ENCODE results near the gene CRTAP. TPM values are rescaled to one million over a fixed set of nuclear protein-coding genes. Genes with fewer than 3 reads are reported as not detected.
A peak's percentile ranks its signal among the peaks of the same experiment; 100 is the strongest.

CRTAP gene
- total and polyA plus RNA-seq, 11 donors: 16.1 to 148 (median 80.7) TPM

DNA sequence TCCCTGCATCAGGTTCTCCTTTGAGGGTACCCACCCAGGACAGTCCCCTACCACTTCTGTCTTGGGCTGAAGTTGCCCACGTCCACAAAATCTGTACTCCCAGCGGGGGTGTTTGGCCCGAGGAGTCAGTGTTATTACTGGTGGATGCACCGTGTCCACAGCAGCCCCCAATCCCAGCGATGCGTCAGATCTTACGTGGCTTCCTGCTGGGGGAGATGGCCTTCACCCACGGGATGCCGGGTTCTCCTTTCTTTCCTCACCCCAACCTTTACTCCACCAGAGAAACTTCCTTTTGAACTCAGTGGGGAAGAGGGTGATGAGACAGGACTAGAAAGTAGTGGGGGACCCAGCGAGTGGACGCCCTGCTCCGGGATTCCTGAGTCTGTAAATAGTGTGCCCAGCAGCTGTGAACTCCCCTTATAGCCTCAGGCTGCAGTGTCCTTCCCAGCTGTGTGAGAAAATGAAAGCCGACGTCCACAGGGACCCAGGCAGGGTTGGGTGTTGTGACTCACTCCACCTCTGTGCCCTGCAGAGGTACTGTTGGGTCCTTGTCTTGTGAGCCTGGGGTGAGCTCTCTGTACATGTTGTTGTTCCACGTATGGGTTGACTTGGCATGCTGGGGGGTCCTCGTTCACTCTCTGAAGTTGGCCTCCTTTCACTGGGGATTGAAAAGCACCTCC, 31.5 kb downstream of the CRTAP start:
- H3K27ac ChIP-seq: no peak overlapping the region
- H3K9me3 ChIP-seq: no peaks in the 10 kb centered on the region
- H3K36me3 ChIP-seq: peaks cover 0 to 44% (median 33%) of the 10 kb centered on the region in 9 donors
- H3K4me1 ChIP-seq: peaks cover 0 to 20% (median 0%) of the 10 kb centered on the region in 12 donors
- no peak overlapping the region for H3K4me3 ChIP-seq
- 94 to 96% (median 95%) methylated on average over 16 of the region's 16 CpGs for WGBS, 4 donors
- no peak for ATAC-seq
- no peaks in the 10 kb centered on the region for H3K27me3 ChIP-seq
- intact Hi-C loops (cut with DNase I): loop anchor here in 1 of 10 donors (5.0 kb wide), 1 partner anchor 227 kb away; no protein-coding TSS in a partner anchor
- DNase-seq: no peak
- TF ChIP-seq, protein P1, sequence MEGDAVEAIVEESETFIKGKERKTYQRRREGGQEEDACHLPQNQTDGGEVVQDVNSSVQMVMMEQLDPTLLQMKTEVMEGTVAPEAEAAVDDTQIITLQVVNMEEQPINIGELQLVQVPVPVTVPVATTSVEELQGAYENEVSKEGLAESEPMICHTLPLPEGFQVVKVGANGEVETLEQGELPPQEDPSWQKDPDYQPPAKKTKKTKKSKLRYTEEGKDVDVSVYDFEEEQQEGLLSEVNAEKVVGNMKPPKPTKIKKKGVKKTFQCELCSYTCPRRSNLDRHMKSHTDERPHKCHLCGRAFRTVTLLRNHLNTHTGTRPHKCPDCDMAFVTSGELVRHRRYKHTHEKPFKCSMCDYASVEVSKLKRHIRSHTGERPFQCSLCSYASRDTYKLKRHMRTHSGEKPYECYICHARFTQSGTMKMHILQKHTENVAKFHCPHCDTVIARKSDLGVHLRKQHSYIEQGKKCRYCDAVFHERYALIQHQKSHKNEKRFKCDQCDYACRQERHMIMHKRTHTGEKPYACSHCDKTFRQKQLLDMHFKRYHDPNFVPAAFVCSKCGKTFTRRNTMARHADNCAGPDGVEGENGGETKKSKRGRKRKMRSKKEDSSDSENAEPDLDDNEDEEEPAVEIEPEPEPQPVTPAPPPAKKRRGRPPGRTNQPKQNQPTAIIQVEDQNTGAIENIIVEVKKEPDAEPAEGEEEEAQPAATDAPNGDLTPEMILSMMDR (IDR thresholded peaks at IDR 0.05): no peak
- TF ChIP-seq POLR2A (IDR thresholded peaks at IDR 0.05): no peak

DNA sequence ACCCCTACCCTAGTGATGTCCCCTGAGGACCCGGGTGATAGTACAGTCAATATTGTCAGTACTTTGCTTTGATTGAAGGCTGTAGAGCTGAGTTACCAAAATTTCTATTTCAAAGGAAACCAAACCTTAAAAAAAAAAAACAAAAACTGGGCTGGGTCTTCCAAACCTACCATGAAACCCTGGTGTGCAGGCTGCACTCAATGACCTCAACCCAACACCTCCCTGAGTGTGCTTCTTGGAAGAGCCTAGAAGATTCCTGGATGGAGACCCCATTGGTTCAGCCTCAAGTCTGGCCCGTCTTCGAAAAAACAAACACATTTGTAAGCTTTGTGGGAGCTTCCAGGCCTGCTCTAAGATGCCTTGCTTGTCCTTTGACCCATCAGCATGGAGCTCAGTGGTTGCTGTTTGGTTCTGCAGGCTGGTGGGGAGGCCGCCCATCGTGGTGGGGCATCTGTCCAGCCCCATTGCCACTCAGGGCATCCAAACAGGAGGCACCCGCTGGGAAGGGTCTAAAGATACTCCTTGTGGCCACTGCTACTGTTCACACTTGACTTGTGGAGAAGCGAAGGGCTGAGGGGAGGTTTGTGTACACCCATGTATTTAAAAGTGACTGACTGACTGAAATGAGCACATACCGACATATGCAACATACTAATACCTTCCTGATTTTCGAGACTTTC, 32.2 kb downstream of the CRTAP start:
- H3K4me3 ChIP-seq: no peak overlapping the region
- H3K4me1 ChIP-seq: peaks cover 0 to 19% (median 0%) of the 10 kb centered on the region in 12 donors
- no peak for DNase-seq
- intact Hi-C loops (cut with DNase I): loop anchor here in 1 of 10 donors (5.0 kb wide), 1 partner anchor 226 kb away; no protein-coding TSS in a partner anchor
- ATAC-seq: no peak
- H3K36me3 ChIP-seq: peaks cover 0 to 37% (median 32%) of the 10 kb centered on the region in 9 donors
- no peak for TF ChIP-seq POLR2A (IDR thresholded peaks at IDR 0.05)
- TF ChIP-seq, protein P1 (IDR thresholded peaks at IDR 0.05): no peak
- H3K27me3 ChIP-seq: no peaks in the 10 kb centered on the region
- 80 to 91% (median 86%) methylated on average over 9 of the region's 9 CpGs for WGBS, 4 donors
- no peaks in the 10 kb centered on the region for H3K9me3 ChIP-seq
- H3K27ac ChIP-seq: no peak overlapping the region

- Histone ChIP-seq H3K4me3 (no peak overlapping the region), H3K36me3 (peaks cover 0 to 29% (median 23%) of the 10 kb centered on the region in 9 donors), H3K4me1 (peaks cover 0 to 19% (median 0%) of the 10 kb centered on the region in 12 donors), H3K27ac (peak overlapping the region in 1 of 12 donors; percentile 29), H3K27me3 (no peaks in the 10 kb centered on the region), H3K9me3 (no peaks in the 10 kb centered on the region)
- ATAC-seq (peak in 3 of 4 donors; percentile 26 to 32 (median 27)), DNase-seq (no peak)
- intact Hi-C loops (cut with DNase I): loop anchor here in 1 of 10 donors (5.0 kb wide), 1 partner anchor 225 kb away; no protein-coding TSS in a partner anchor
- TF ChIP-seq POLR2A (IDR thresholded peaks at IDR 0.05): no peak
- TF ChIP-seq, protein P1 (IDR thresholded peaks at IDR 0.05): peak in 1 of 12 donors; percentile 17
- WGBS, 4 donors: 60 to 80% (median 67%) methylated on average over 8 of the region's 8 CpGs
Observed at GRCh38 chr3:33146791-33147445, 33.1 kb downstream of the CRTAP start.
